GM20431 (cell line): Measurements from ENCODE around the gene WNT6.

ENCODE experiments used
- in situ Hi-C: fragments of 300-500 bp; cut with MseI, MboI; formaldehyde crosslinking; loops from one replicate; pipeline ENCODE4 v1.15.0; 2020; ENCODE audit warnings: low sequenced_read_pairs; ENCODE audit not compliant: unreplicated experiment

The WNT6 gene

GRCh38 chr2:218873359-218874194 is 14.0 kb downstream of the WNT6 start:
- in situ Hi-C loops = no loop called here

- in situ Hi-C loops = no loop called here
Measured at GRCh38 chr2:218875692-218876246, 16.2 kb downstream of the WNT6 start.

- in situ Hi-C loops = no loop called here
Measured at GRCh38 chr2:218876562-218877219, 17.1 kb downstream of the WNT6 start.

GRCh38 chr2:218877331-218877730 is 17.7 kb downstream of the WNT6 start:
- in situ Hi-C loops = no loop called here

DNA sequence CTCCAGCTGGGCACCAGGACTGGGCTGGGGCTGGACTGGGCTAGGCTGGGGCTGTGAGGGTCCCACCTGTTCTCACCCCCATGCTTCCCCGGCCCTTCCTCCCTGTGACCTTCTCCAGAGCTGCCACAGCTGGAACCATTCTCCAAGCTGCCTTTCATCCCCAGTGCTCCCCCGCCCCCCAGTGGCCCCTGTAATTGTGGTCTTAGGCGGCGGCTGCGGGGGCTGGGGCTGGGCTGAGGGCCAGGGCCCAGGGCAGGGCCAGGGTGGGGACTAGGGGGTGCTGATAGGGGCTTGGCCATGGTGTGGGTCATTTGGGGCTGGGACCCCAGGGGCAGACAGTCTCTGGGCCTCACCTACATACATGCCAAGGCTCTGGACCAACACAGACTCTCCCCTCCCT is 18.3 kb downstream of the WNT6 start:
- in situ Hi-C loops = no loop called here

DNA sequence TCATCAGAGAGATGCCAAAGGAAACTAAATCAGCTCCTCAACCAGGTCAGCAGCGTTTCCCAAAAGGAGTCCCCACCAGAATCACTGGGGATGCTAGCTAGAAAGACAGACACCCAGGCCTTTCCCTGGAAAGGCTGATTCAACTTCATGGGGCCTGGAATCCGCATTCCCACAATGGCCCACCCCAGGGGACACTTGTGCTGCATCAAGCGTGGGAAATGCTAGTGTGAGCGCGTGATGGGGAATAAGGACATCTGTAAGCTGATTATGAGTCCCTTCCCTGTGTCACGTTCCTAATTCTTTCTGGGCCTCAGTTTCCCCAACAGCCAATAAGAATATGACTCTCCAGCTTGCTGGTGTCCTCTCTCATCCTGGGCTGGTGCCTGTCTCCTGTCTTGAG is 18.9 kb downstream of the WNT6 start:
- in situ Hi-C loops = no loop called here

GRCh38 chr2:218878926-218879761 is 19.5 kb downstream of the WNT6 start:
- in situ Hi-C loops = no loop called here

DNA sequence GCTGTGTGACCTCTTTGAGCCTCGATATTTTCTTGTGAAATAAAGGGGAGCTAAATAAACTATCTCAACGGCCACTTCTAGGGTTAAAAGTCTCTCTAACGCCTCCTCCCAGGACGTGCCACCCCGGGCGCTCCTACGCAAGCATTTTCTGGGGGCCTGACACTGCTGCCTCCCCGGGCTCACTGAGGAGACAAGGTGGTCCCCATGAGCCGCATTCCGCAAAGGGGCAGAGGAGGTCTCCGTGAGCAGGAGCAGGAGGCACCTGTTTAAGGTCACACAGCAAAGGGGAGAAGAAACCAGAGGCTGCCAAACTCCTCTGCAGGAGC is 20.1 kb downstream of the WNT6 start:
- in situ Hi-C loops = no loop called here

DNA sequence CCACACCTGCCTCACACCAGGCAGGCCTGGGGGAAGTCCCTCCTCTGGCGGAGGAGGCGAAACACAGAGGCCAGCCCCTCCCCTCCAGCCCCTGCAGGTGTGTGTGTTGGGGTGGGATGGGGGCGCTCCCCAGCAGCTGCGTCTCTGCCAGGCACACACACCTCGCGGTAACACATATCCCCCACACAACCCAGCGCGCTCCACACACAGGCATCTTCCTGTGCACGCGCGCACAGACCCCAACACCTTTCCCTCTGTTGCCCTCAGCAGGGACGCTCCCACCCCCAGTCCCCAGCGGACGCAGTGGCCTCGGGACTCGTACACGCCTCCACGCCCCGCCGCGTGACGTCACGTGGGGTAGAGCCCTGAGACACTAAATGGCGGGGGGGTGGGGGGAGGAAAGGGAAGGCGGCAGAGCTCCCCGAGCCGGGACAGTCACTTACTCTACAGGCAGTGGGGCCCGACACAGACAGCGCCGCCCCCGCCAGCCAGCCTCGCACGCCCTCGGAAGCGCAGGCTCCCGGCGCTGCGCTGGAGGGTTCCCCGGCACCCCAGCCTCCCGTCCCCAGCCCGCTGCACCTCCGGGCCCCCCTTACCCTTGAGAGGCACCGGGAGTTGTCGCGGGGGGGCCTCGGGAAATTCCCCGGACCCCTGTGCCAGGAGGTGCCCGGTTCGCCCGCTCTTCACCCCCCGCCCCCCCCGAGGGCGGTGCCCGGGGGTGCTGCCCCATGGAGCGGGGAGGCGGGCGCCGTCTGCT is 20.7 kb downstream of the WNT6 start, which contains the start of gene WNT10A:
WNT10A (plus strand) TSS at position 751 of the 757 bp plus-strand sequence. CDS start 144 bp downstream, outside the sequence.
- in situ Hi-C loops = no loop called here

- in situ Hi-C loops = no loop called here
Measured at GRCh38 chr2:218880859-218881594, 21.4 kb downstream of the WNT6 start.

GRCh38 chr2:218881744-218882460 is 22.3 kb downstream of the WNT6 start:
- in situ Hi-C loops = no loop called here

- in situ Hi-C loops = no loop called here
Measured at GRCh38 chr2:218882461-218882816, 22.8 kb downstream of the WNT6 start.

DNA sequence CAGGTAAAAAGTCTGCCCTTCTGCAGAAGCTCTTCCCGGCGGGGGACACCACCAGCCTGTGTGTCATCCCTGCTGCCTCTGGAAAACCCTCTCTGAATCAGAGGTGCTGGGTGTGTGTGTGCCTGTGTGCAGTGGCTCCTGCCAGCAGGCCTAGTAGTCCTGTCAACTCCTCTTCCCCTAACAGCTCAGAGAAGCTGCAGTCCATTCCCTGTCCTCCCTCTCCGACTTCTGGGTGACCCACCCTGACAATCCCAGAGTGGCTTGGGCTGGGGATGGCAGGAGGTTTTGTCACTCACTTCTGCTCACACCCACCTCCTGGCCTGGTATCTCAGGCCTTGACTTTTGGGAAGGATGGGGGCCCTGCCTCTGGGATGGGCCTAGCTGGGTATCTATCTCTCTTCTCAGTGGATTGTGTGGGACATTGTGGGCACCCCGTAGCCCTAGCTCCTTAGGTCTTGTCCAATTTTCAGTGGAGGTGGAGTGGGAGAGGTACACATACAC is 23.3 kb downstream of the WNT6 start:
- in situ Hi-C loops = no loop called here

GRCh38 chr2:218883491-218884490 is 24.2 kb downstream of the WNT6 start:
- in situ Hi-C loops = no loop called here

GRCh38 chr2:218884519-218884918 is 24.9 kb downstream of the WNT6 start:
- in situ Hi-C loops = no loop called here

DNA sequence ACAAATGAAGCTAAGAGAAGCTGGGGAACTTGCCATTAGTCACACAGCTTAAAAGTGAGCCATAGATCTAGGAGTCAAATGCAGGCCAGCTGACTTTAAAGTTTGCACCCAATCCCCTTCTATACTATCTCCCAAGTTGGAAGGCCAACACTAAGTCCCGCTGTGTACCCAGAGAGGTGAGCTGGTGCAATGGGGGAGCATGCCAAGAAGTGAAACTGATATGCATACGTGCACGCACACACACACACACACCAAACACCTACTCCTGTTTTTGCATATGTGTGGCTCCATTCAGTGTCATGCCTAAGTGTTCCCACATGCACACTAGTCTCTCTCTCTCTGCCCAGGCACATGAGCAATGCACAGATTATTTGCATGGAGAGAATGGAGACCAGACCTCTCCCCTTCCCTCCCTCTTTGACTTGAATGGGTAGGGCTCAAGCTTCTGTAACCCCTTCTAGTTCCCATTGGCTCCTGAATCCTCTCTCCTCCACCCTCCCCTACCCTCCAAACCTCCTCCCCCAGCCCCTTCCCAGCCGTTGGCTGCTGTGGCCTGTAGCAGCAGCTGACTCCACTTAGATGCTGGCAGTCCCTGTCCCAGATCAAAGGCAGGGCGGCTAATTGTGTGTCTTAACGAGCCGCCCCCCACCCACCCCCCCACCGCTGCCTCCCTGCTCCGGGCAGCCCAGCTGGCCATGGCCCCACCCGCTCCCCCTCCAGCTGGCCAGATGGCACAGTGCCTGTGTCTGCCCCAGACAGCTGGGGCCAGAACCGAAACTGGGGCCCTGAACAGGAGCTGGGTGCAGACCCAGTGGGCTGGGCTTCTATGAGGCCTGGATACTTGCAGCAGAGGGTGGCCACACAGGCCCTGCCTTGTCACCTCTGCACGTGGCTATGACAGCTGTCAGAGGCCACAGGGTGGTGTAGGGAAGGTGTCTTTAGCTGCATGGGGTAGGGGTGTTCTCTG is 26.7 kb downstream of the WNT6 start:
- in situ Hi-C loops = no loop called here
